GM18508 (cell line): Measurements from ENCODE around the gene DNAJB1.

Experiments used
- ATAC-seq: cut with Tn5 transposase; IDR thresholded peaks from one replicate; pipeline ENCODE4 v1.9.1; 2021; ENCODE audit warnings: moderate number of reproducible peaks; ENCODE audit not compliant: insufficient read depth, unreplicated experiment

Gene DNAJB1

GRCh38 chr19:14475251-14476073, 42.7 kb downstream of the DNAJB1 start, which contains the start of gene PTGER1:
TSS of gene PTGER1 (minus strand) at chr19:14475354. CDS start at chr19:14474320, 1,034 bp downstream.
- ATAC-seq = no peak

DNA sequence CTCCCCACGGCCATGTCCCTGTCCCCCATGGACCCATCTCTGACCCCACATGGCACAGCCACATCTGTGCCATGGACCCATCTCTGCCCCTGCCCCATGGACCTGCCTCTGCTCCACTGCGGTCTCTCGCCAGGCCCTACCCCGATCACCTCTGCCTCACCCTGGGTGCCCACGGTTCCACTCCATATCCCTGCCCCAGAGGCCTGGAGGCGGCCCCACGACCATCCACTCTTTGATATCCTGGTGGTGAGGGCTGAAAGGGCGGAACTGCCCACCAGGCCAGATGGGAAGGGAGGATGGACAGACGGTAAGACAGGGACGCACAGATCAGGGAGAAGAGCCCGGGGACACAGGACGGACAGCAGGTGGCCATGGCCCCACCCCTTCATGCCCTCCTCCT, 43.4 kb downstream of the DNAJB1 start:
- ATAC-seq = no peak

- ATAC-seq = no peak
Observed at GRCh38 chr19:14473978-14474578, 44.1 kb downstream of the DNAJB1 start.

GRCh38 chr19:14473073-14473977, 44.9 kb downstream of the DNAJB1 start:
- ATAC-seq = no peak

- no peak for ATAC-seq
Observed at GRCh38 chr19:14472202-14472938, 45.8 kb downstream of the DNAJB1 start.

GRCh38 chr19:14471436-14472187, 46.6 kb downstream of the DNAJB1 start:
- no peak for ATAC-seq

- ATAC-seq = no peak
Observed at GRCh38 chr19:14470031-14470876, 47.9 kb downstream of the DNAJB1 start.

DNA sequence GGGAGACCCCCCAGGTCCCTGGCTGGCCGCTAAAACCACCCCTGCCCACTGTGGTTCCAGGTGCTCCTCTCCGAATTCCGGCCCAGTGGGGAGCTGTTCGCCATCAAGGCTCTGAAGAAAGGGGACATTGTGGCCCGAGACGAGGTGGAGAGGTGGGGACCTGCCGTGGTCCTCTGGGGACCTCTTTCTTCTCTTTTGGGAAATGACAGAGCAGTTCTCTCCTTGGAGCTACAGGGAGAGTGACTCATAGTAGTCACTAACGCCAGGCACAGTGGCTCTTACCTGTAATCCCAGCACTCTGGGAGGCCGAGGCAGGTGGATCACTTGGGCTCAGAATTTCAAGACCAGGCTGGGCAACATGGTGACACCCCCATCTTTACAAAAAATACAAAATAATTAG, 50.4 kb downstream of the DNAJB1 start:
- ATAC-seq = no peak

DNA sequence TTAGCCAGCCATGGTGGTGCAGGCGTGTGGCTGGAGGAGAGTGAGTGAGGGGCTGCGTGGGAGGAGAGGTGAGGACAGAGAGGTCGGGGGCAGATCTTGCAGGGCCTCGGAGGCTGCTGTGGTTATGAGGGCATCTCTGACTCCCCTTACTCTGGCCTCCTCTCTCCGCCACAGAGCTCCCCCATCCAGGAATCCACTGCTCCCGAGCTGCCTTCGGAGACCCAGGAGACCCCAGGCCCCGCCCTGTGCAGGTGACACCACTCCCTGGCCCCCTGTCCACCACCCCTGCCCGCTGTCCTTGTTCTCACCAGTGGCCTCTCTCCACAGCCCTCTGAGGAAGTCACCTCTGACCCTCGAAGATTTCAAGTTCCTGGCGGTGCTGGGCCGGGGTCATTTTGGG, 50.8 kb downstream of the DNAJB1 start:
- no peak for ATAC-seq
